ENCODE results near the gene STK39. TPM values are rescaled to one million over a fixed set of nuclear protein-coding genes. Genes with fewer than 3 reads are reported as not detected.

STK39 gene
- total and polyA plus RNA-seq, 2 donors (not counting 1 experiment from before 2014, with no cell fraction given), result 2.3 to 14.6 TPM

GRCh38 chr2:167935803-167936110 lies 311.6 kb downstream of the STK39 start:
- DNase-seq (no peak), ATAC-seq (ENCODE audit: low read depth) (no peak)
- H3K9me3 Mint-ChIP-seq (ENCODE audit: insufficient read depth), result no peaks in the 10 kb centered on the region
- intact Hi-C loops (cut with micrococcal nuclease), result no loop called here
- no peak overlapping the region for H3K27ac ChIP-seq (ENCODE audit: low read length in 2 of 2)
- H3K9ac ChIP-seq (ENCODE audit: low read length), result no peak overlapping the region
- POLR2A ChIA-PET, result no interaction called here
- 86% methylated on average over 4 of the region's 4 CpGs for WGBS (ENCODE audit: insufficient coverage)
- H3K27me3 ChIP-seq (replicated peaks in 1 of 4; ENCODE audit: control extremely low read depth in 1 of 4, control insufficient read depth in 3 of 4, insufficient read depth in 4 of 4, low read length in 3 of 4), result no peaks in the 10 kb centered on the region
- H3K4me3 ChIP-seq (ENCODE audit: control extremely low read depth in 1 of 5, extremely low read depth in 1 of 5, insufficient read depth in 1 of 5, low read depth in 2 of 5, low read length in 4 of 5), result no peak overlapping the region
- peaks cover 10% of the 10 kb centered on the region for H3K27me3 Mint-ChIP-seq
- H3K4me1 Mint-ChIP-seq, result no peaks in the 10 kb centered on the region
- H3K4me3 Mint-ChIP-seq, result no peak overlapping the region
- no peaks in the 10 kb centered on the region for H3K79me2 ChIP-seq (ENCODE audit: control insufficient read depth, insufficient read depth, low read length)
- TF ChIP-seq, protein P1, sequence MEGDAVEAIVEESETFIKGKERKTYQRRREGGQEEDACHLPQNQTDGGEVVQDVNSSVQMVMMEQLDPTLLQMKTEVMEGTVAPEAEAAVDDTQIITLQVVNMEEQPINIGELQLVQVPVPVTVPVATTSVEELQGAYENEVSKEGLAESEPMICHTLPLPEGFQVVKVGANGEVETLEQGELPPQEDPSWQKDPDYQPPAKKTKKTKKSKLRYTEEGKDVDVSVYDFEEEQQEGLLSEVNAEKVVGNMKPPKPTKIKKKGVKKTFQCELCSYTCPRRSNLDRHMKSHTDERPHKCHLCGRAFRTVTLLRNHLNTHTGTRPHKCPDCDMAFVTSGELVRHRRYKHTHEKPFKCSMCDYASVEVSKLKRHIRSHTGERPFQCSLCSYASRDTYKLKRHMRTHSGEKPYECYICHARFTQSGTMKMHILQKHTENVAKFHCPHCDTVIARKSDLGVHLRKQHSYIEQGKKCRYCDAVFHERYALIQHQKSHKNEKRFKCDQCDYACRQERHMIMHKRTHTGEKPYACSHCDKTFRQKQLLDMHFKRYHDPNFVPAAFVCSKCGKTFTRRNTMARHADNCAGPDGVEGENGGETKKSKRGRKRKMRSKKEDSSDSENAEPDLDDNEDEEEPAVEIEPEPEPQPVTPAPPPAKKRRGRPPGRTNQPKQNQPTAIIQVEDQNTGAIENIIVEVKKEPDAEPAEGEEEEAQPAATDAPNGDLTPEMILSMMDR (IDR thresholded peaks at IDR 0.05), result no peak
- no peak for TF ChIP-seq EZH2 (IDR thresholded peaks at IDR 0.05; ENCODE audit: borderline replicate concordance, insufficient read depth, low read depth, low read length, poor library complexity, severe bottlenecking)
- H3K9me3 ChIP-seq (ENCODE audit: control extremely low read depth in 1 of 3, control insufficient read depth in 2 of 3, insufficient read depth in 1 of 3, low read length in 2 of 3), result peaks cover 0 to 2% (median 0%) of the 10 kb centered on the region in 3 donors
- no peak overlapping the region for H3K4me2 ChIP-seq (replicated peaks; ENCODE audit: low read depth, low read length, poor library complexity, severe bottlenecking)
- no peak overlapping the region for H3K27ac Mint-ChIP-seq
- H4K20me1 ChIP-seq (ENCODE audit: control insufficient read depth, insufficient read depth, low read length, poor library complexity, severe bottlenecking), result no peaks in the 10 kb centered on the region
- CTCF ChIA-PET, result no interaction called here
- no peaks in the 10 kb centered on the region for H3K4me1 ChIP-seq (ENCODE audit: control insufficient read depth in 2 of 2, insufficient read depth in 2 of 2, low read length in 2 of 2)
- H3K36me3 ChIP-seq (replicated peaks in 1 of 2; ENCODE audit: control extremely low read depth in 1 of 2, control insufficient read depth in 1 of 2, extremely low read depth in 1 of 2, insufficient read depth in 2 of 2, low read length in 1 of 2), result no peaks in the 10 kb centered on the region
- no peak overlapping the region for H2AFZ ChIP-seq (ENCODE audit: insufficient read depth, low read depth, low read length, poor library complexity, severe bottlenecking)

GRCh38 chr2:167933097-167933814 lies 314.1 kb downstream of the STK39 start:
- Histone ChIP-seq H3K4me3 (ENCODE audit: control extremely low read depth in 1 of 5, extremely low read depth in 1 of 5, insufficient read depth in 1 of 5, low read depth in 2 of 5, low read length in 4 of 5) (no peak overlapping the region), H3K79me2 (ENCODE audit: control insufficient read depth, insufficient read depth, low read length) (no peaks in the 10 kb centered on the region), H3K36me3 (replicated peaks in 1 of 2; ENCODE audit: control extremely low read depth in 1 of 2, control insufficient read depth in 1 of 2, extremely low read depth in 1 of 2, insufficient read depth in 2 of 2, low read length in 1 of 2) (no peaks in the 10 kb centered on the region), H3K9ac (ENCODE audit: low read length) (no peak overlapping the region), H3K9me3 (ENCODE audit: control extremely low read depth in 1 of 3, control insufficient read depth in 2 of 3, insufficient read depth in 1 of 3, low read length in 2 of 3) (peaks cover 0 to 2% (median 0%) of the 10 kb centered on the region in 3 donors), H3K27me3 (replicated peaks in 1 of 4; ENCODE audit: control extremely low read depth in 1 of 4, control insufficient read depth in 3 of 4, insufficient read depth in 4 of 4, low read length in 3 of 4) (no peaks in the 10 kb centered on the region), H3K27ac (ENCODE audit: low read length in 2 of 2) (no peak overlapping the region), H4K20me1 (ENCODE audit: control insufficient read depth, insufficient read depth, low read length, poor library complexity, severe bottlenecking) (no peaks in the 10 kb centered on the region), H2AFZ (ENCODE audit: insufficient read depth, low read depth, low read length, poor library complexity, severe bottlenecking) (no peak overlapping the region), H3K4me2 (replicated peaks; ENCODE audit: low read depth, low read length, poor library complexity, severe bottlenecking) (no peak overlapping the region), H3K4me1 (ENCODE audit: control insufficient read depth in 2 of 2, insufficient read depth in 2 of 2, low read length in 2 of 2) (no peaks in the 10 kb centered on the region)
- ATAC-seq (ENCODE audit: low read depth), result no peak
- Mint-ChIP-seq H3K9me3 (ENCODE audit: insufficient read depth) (no peaks in the 10 kb centered on the region), H3K4me3 (no peak overlapping the region), H3K27me3 (peaks cover 3% of the 10 kb centered on the region), H3K27ac (no peak overlapping the region), H3K4me1 (no peaks in the 10 kb centered on the region)
- no peak for DNase-seq
- ChIA-PET POLR2A (no interaction called here), CTCF (interaction anchor here (1.1 kb wide), 1 partner anchor 186 kb away, joined by 3 read pairs; no protein-coding TSS in a partner anchor)
- TF ChIP-seq, protein P1 (IDR thresholded peaks at IDR 0.05), result no peak
- TF ChIP-seq EZH2 (IDR thresholded peaks at IDR 0.05; ENCODE audit: borderline replicate concordance, insufficient read depth, low read depth, low read length, poor library complexity, severe bottlenecking), result no peak
- intact Hi-C loops (cut with micrococcal nuclease), result no loop called here
- WGBS (ENCODE audit: insufficient coverage), result 100% methylated on average over 3 of the region's 4 CpGs

All from B cell (primary cell).